OCI-LY1 (cell line): ENCODE data around the gene CDH4.

Experiments
- H2AFZ ChIP-seq: fragments of 200-600 bp; sonication (generic), shearing (Covaris generic); 2 replicates; pipeline ENCODE4 v1.6.0; 2014; ENCODE audit warnings: antibody characterized with exemption, mild to moderate bottlenecking, low read length
- H3F3A ChIP-seq: fragments of 200-600 bp; sonication (generic), shearing (Covaris generic); 2 replicates; pipeline ENCODE4 v1.6.0; 2014; ENCODE audit warnings: mild to moderate bottlenecking, antibody characterized with exemption, low read length, moderate library complexity; ENCODE audit not compliant: insufficient read depth
- H3K27ac ChIP-seq: fragments of 200-600 bp; sonication (generic); 2 replicates; pipeline ENCODE4 v1.5.1; 2014; ENCODE audit warnings: low read length, mixed run types, mild to moderate bottlenecking, low read depth; ENCODE audit not compliant: poor library complexity, severe bottlenecking
- H3K27me3 ChIP-seq: fragments of 200-600 bp; sonication (generic); 2 replicates; pipeline ENCODE4 v1.6.0; 2014; ENCODE audit warnings: antibody characterized with exemption, mild to moderate bottlenecking, low read length, moderate library complexity; ENCODE audit not compliant: insufficient read depth
- H3K36me3 ChIP-seq: fragments of 200-600 bp; sonication (generic); 2 replicates; pipeline ENCODE4 v1.6.1; 2014; ENCODE audit warnings: mild to moderate bottlenecking, antibody characterized with exemption, low read length, moderate library complexity, mixed read lengths; ENCODE audit not compliant: insufficient read depth
- H3K4me1 ChIP-seq: fragments of 200-600 bp; sonication (generic); 2 replicates; pipeline ENCODE4 v1.5.1; 2014; ENCODE audit warnings: mild to moderate bottlenecking, low read length, moderate library complexity; ENCODE audit not compliant: insufficient read depth, severe bottlenecking
- H3K4me2 ChIP-seq: fragments of 200-600 bp; sonication (generic), shearing (Covaris generic); 2 replicates; pipeline ENCODE4 v1.6.1; 2014; ENCODE audit warnings: low read length
- H3K4me3 ChIP-seq: fragments of 200-600 bp; sonication (generic); 2 replicates; pipeline ENCODE4 v1.5.1; 2014; ENCODE audit warnings: low read length, low read depth, mild to moderate bottlenecking, mixed read lengths; ENCODE audit not compliant: poor library complexity, severe bottlenecking
- H3K79me2 ChIP-seq: fragments of 200-600 bp; shearing (Covaris generic); 2 replicates; pipeline ENCODE4 v1.6.1; 2016; ENCODE audit warnings: mixed run types, low read length, mixed read lengths; ENCODE audit not compliant: insufficient read depth
- H3K9ac ChIP-seq: fragments of 200-600 bp; sonication (generic), shearing (Covaris generic); 2 replicates; pipeline ENCODE4 v1.6.1; 2014; ENCODE audit warnings: mild to moderate bottlenecking, low read length, mixed read lengths
- H3K9me2 ChIP-seq: fragments of 200-600 bp; sonication (generic), shearing (Covaris generic); 2 replicates; pipeline ENCODE4 v1.6.1; 2014; ENCODE audit warnings: low read depth, mild to moderate bottlenecking, low read length, mixed read lengths
- H3K9me3 ChIP-seq: fragments of 200-600 bp; shearing (Covaris generic); 2 replicates; pipeline ENCODE4 v1.6.1; 2014; ENCODE audit warnings: low read length, mixed read lengths
- H4K20me1 ChIP-seq: fragments of 200-600 bp; sonication (generic), shearing (Covaris generic); 2 replicates; pipeline ENCODE4 v1.6.0; 2016; ENCODE audit warnings: mild to moderate bottlenecking, low read length; ENCODE audit not compliant: insufficient read depth
- CTCF ChIP-seq: fragments of 200-600 bp; sonication (generic), shearing (Covaris generic); IDR thresholded peaks from 2 replicates; pipeline ENCODE4 v1.5.1; 2017; ENCODE audit warnings: mild to moderate bottlenecking, antibody characterized with exemption, low read length, moderate library complexity, mixed read lengths
- EZH2 ChIP-seq: fragments of 200-600 bp; sonication (generic), shearing (Covaris generic); IDR thresholded peaks from 2 replicates; pipeline ENCODE4 v1.8.0; 2017; ENCODE audit warnings: borderline replicate concordance, mixed run types, mild to moderate bottlenecking, antibody characterized with exemption, low read length, moderate library complexity, mixed read lengths

CDH4 gene

GRCh38 chr20:61291166-61291829, 39.2 kb downstream of the CDH4 start:
- Histone ChIP-seq H3K4me3 (no peak overlapping the region), H3K36me3 (no peaks in the 10 kb centered on the region), H2AFZ (no peak overlapping the region), H3K27ac (no peak overlapping the region), H3K4me2 (no peak overlapping the region), H3K9me3 (no peaks in the 10 kb centered on the region), H3K9ac (no peak overlapping the region), H3K9me2 (no peaks in the 10 kb centered on the region), H4K20me1 (no peaks in the 10 kb centered on the region), H3K79me2 (no peaks in the 10 kb centered on the region), H3F3A (no peaks in the 10 kb centered on the region), H3K27me3 (0 out of 2 replicates have a peak, but pooled peaks cover 5% of the 10 kb centered on the region), H3K4me1 (no peaks in the 10 kb centered on the region)
- TF ChIP-seq EZH2 = no peak
- no peak for TF ChIP-seq CTCF

GRCh38 chr20:61292391-61292790, 40.3 kb downstream of the CDH4 start:
- no peak for TF ChIP-seq CTCF
- TF ChIP-seq EZH2 = no peak
- H3K4me1 ChIP-seq = no peaks in the 10 kb centered on the region
- no peak overlapping the region for H3K27ac ChIP-seq
- no peak overlapping the region for H3K4me2 ChIP-seq
- no peak overlapping the region for H3K4me3 ChIP-seq
- H3K9ac ChIP-seq = no peak overlapping the region
- H2AFZ ChIP-seq = no peak overlapping the region
- no peaks in the 10 kb centered on the region for H3K36me3 ChIP-seq
- no peaks in the 10 kb centered on the region for H3F3A ChIP-seq
- no peaks in the 10 kb centered on the region for H3K9me2 ChIP-seq
- no peaks in the 10 kb centered on the region for H3K79me2 ChIP-seq
- H3K27me3 ChIP-seq = 0 out of 2 replicates have a peak, but pooled peaks cover 5% of the 10 kb centered on the region
- no peaks in the 10 kb centered on the region for H4K20me1 ChIP-seq
- H3K9me3 ChIP-seq = no peaks in the 10 kb centered on the region

GRCh38 chr20:61292821-61293612, 41.0 kb downstream of the CDH4 start:
- 0 out of 2 replicates have a peak, but pooled peaks cover 5% of the 10 kb centered on the region for H3K27me3 ChIP-seq

More at GRCh38 chr20:61292821-61293612, 41.0 kb downstream of the CDH4 start:
- no peaks in the 10 kb centered on the region for H3K9me3 ChIP-seq
- no peaks in the 10 kb centered on the region for H3F3A ChIP-seq
- H3K27ac ChIP-seq = no peak overlapping the region
- TF ChIP-seq EZH2 (no peak), CTCF (no peak)
- no peak overlapping the region for H3K4me3 ChIP-seq
- no peaks in the 10 kb centered on the region for H4K20me1 ChIP-seq
- no peaks in the 10 kb centered on the region for H3K9me2 ChIP-seq
- no peak overlapping the region for H2AFZ ChIP-seq
- H3K36me3 ChIP-seq = no peaks in the 10 kb centered on the region
- H3K4me1 ChIP-seq = no peaks in the 10 kb centered on the region
- H3K79me2 ChIP-seq = no peaks in the 10 kb centered on the region
- no peak overlapping the region for H3K9ac ChIP-seq
- H3K4me2 ChIP-seq = no peak overlapping the region
